Epidermal melanocyte (primary cell): ENCODE measurements around the gene TAGLN.

Source experiments
- DNase-seq: peaks from one replicate; pipeline ENCODE4 v3.0.0; 2011; ENCODE audit warnings: low spot score; ENCODE audit not compliant: insufficient read length

TAGLN gene

GRCh38 chr11:117214404-117215110 lies 15.4 kb downstream of the TAGLN start:
- DNase-seq, result no peak

GRCh38 chr11:117217141-117218084 lies 18.2 kb downstream of the TAGLN start:
- no peak for DNase-seq

GRCh38 chr11:117218133-117218915 lies 19.2 kb downstream of the TAGLN start:
- DNase-seq, result no peak

GRCh38 chr11:117219001-117219400 lies 19.8 kb downstream of the TAGLN start:
- no peak for DNase-seq

GRCh38 chr11:117219455-117219854 lies 20.3 kb downstream of the TAGLN start:
- DNase-seq, result no peak

GRCh38 chr11:117219995-117220394 lies 20.8 kb downstream of the TAGLN start:
- no peak for DNase-seq

GRCh38 chr11:117220568-117220967 lies 21.4 kb downstream of the TAGLN start:
- no peak for DNase-seq

GRCh38 chr11:117220999-117221774 lies 22.0 kb downstream of the TAGLN start:
- DNase-seq, result no peak

GRCh38 chr11:117221775-117222517 lies 22.8 kb downstream of the TAGLN start:
- no peak for DNase-seq

- DNase-seq, result no peak
Measured at GRCh38 chr11:117222991-117223740, 24.0 kb downstream of the TAGLN start.

- DNase-seq, result no peak
Measured at GRCh38 chr11:117223741-117224689, 24.8 kb downstream of the TAGLN start.

- DNase-seq, result no peak
Measured at GRCh38 chr11:117225553-117226170, 26.5 kb downstream of the TAGLN start.

- DNase-seq, result peak; percentile 55
Measured at GRCh38 chr11:117226388-117227385, 27.5 kb downstream of the TAGLN start.

- no peak for DNase-seq
Measured at GRCh38 chr11:117228091-117228490, 28.9 kb downstream of the TAGLN start.

- DNase-seq, result no peak
Measured at GRCh38 chr11:117229411-117229810, 30.2 kb downstream of the TAGLN start.

GRCh38 chr11:117229931-117230285 lies 30.7 kb downstream of the TAGLN start:
- DNase-seq, result no peak
